Stimulated activated CD4-positive, alpha-beta T cell treated with anti-CD3 and anti-CD28 coated beads, Interleukin-15, amount 100 ng/mL, for 1 hour (primary cell): ENCODE data around the gene CD300LD.
"Not testable (repeated sequence)": the region's sequence is repeated elsewhere in the genome, so short reads cannot be mapped to it uniquely, and the experiment has no call there.

Source experiments
- DNase-seq, 2 donors: peaks; one replicate each; pipeline ENCODE4 v3.0.0-alpha.2; 2020; ENCODE audit warnings: low read depth in 1 of 2, low spot score in 1 of 2

CD300LD gene

GRCh38 chr17:74573635-74574034 lies 18.4 kb downstream of the CD300LD start:
- DNase-seq: not testable (repeated sequence)

DNA sequence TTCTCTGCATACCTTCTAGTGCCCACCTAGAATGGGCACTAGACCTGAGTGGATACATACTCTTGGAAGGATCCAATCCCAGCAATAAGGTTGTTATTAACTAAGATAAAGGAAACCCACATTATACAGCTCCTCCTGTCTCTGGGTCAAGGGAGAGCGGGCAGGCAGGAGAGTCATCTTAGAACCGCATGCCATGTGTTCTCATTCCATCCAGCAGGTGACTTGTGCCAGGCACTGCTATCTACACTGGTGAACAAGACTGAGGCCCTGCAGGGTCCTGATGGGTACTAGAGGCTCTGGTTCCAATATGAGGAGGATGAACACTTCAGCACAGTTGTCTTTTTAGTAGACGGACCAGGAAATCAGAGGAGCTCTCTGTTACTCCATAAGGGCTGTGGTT lies 18.9 kb downstream of the CD300LD start:
- no peak for DNase-seq

GRCh38 chr17:74571621-74572270 lies 20.3 kb downstream of the CD300LD start:
- no peak for DNase-seq

GRCh38 chr17:74569020-74570003 lies 22.8 kb downstream of the CD300LD start:
- DNase-seq: no peak

DNA sequence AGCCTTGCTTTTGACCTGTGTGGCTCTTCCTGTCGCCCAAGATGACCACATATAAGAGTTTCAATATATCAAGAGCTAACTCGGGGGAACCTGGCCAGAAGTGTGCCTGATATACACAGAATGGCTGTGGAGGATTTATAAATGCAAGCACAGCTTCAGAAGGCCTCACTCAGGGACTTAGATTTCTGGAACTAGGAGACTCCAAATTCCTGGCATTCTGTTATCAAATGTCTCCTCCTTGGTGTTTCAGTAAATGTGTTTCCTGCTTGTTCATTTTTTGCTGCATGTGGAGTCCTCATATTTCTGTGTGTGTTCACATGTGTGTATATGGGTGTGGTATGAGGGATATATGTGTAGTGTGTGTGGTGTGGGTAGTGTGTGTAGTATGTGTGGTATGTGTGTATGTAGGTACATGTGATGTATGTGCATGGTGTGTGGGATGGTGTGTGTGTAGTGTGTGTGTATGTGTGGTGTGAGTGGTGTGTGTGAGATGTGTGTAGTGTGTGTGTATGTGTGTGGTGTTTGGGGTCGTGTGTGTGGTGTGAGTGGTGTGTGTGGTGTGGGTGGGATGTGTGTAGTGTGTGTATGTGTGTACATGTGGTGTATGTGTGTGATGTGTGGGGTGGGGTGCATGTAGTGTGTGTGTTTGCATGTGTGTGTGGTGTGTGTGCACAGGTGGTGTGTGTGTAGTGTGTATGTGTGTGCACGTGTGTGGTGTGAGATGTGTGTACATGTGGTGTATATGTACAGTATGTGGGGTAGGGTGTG lies 23.8 kb downstream of the CD300LD start:
- DNase-seq: no peak

DNA sequence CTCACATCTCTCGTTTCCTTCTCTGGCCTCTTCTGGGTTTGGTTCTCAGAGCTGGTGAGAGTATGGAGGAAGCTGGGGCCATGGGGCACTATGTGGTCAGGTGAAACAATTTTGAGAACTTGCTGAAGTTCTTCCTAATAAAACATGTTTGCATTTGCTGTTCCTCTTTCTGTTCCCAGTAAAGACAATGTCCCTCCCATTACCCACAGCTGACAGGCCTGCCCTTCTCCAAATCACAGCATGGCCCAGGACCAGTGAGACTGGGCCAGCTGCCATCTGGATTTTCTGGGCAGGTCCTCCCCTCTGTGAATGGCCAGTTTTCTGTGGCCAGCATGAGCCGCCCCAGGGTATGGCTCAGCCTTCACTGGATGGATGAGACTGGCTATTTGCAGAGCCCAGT lies 24.7 kb downstream of the CD300LD start, which contains the start of gene CD300H:
Gene CD300H, minus strand, starts transcription at position 113 of the 400 bp plus-strand sequence.
- no peak for DNase-seq

DNA sequence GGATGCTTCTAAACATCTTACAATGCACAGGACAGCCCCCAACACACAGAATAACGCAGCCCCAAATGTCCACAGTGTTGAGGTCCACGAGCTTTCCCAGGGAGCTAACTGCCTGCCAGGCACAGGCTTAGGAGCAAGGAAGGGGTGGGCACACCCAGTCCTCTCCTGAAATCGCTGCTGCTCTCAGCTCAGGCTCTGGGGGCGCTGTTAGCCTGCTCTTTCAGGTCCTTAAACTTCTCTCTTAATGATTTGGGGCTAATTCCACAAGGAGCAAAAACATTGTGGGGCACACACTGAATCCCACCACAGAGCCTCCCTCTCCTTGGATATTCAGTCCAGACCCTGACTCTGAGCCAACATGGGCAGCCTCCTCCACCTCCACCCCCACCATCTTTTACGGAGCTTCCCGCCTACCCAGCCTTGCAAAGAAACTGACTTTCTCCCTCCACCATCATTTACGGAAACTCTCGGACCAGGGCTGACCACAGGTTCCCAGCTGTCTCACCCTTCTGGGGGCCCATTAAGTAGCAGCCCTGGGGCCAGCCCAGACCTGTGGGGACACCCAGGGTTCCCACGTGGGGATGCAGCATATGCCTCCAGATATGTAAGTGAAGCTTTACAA lies 25.8 kb downstream of the CD300LD start:
- DNase-seq: peak in 1 of 2 donors; percentile 14

DNA sequence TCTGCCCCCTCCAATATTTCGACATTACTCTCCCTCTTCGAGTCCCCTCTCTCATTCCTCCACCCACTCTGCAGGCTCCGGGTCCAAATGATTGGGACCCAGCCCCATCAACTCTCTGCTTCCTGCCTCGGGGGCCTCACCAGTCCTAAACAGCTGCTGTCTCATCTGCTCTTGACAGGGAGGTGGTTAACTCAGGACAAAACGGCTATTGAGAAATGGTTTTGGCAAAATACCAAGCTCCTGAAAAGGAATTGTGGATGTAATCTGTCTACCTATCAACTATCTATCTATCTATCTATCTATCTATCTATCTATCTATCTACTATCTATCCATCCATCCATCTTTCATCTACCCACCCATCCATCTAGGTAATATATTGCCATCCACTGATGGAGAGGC lies 27.0 kb downstream of the CD300LD start:
- no peak for DNase-seq

- DNase-seq: no peak
Measured at GRCh38 chr17:74563358-74563757, 28.7 kb downstream of the CD300LD start.

- no peak for DNase-seq
Measured at GRCh38 chr17:74561586-74561985, 30.5 kb downstream of the CD300LD start.

DNA sequence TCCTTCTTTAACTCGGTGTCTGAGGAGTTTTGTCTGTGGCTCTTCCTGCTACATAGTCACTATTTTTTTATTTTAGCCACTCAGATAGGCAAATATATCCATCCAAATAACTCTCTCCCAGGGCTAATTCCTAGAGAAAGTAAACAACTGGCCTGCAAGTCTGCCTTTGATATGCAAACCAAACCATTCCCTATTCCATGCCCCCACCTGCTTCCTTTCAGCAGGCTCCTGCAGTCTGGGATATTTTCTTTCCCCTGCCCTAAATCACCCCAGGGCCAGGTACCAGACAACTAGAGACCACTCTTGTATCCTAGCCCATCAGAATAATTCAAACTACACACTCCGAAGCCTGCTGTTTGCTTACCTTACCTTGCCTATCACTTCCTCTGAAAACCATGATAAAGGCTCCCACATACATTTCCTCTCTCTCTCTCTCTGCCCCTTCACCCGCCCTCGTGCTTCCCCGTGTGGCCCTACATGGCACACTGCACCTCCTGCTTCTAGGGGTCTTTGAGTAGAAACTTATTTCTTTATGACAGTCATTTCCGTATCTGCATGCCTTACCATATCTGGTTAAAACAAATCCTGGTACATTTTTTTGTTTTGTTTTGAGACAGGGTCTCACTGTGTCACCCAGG lies 33.1 kb downstream of the CD300LD start:
- no peak for DNase-seq

- DNase-seq: not testable (repeated sequence)
Measured at GRCh38 chr17:74558402-74558801, 33.7 kb downstream of the CD300LD start.

DNA sequence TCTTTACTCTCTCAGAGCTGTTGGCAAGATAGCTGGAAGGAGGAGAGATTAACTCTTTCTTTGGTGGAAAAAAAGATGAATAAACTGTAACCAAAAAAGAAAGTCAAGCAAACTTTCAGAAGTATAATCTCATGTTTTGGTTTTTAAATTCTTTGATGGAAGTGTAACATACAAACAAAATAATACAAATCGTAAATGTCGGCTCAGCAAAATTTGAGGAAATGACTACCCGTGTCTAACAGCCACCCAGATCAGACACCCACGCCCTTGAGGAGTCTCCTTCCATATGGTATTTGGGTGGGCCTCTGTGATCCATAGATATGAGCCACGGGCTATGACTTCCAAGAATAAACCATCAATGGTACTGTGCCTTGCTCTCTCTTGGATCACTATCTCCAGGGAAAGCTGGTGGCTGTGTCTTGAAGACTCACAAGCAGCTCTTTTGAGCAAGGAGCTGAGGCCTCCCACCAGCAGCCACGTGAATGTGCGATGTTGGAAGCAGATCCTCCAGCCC lies 36.6 kb downstream of the CD300LD start:
- DNase-seq: no peak

GRCh38 chr17:74554909-74555308 lies 37.2 kb downstream of the CD300LD start:
- DNase-seq: no peak

- no peak for DNase-seq
Measured at GRCh38 chr17:74552037-74552436, 40.0 kb downstream of the CD300LD start.

- DNase-seq: no peak
Measured at GRCh38 chr17:74550602-74551001, 41.5 kb downstream of the CD300LD start.

- DNase-seq: no peak
Measured at GRCh38 chr17:74549343-74549742, 42.7 kb downstream of the CD300LD start.

DNA sequence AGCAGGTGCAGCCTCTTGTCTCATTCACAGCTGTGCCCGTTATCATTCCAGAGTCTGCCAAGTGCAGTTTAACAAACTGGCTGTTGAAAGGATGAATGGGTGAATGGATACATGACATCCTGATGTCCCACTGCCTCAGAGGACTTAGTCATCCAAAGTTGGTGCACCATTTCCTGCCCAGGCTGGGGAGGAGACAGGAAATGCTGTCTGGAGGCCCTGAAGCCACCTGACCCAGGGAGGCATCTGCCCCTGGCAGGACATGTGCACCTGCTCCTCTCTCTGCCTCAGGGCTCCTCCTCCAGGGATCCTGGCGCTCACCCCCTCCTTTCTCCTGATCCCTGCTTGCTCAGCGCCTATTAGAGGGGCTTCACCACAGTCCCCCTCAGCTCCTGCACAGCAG lies 44.3 kb downstream of the CD300LD start:
- no peak for DNase-seq

DNA sequence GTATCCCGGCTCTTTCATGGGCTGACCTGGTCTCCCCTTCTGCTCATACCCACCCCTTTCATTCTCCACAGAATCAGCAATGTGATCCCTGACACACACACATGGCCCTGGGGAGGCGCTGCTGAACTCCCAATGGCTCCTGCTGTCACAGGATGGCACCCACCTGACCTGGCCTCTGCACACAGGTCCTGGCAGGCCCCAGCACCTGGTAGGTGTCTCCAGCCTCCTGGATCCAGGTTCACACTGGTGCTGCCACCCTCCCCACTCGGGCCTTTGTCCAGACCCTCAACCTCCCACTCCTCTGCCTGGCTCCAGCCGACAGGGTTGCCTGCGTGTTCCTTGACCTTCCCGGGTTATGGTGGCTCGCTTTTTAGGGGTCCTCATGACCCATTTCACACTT lies 44.8 kb downstream of the CD300LD start:
- no peak for DNase-seq

- no peak for DNase-seq
Measured at GRCh38 chr17:74546586-74546985, 45.5 kb downstream of the CD300LD start.
